Karpas-422 (cell line): ENCODE results near the gene CGNL1. TPM values are rescaled to one million over a fixed set of nuclear protein-coding genes. Genes with fewer than 3 reads are reported as not detected.
A peak's percentile ranks its signal among the peaks of the same experiment; 100 is the strongest.

Experiments used
- DNase-seq: peaks from one replicate; pipeline ENCODE4 v3.0.0-alpha.2; 2015
- H2AFZ ChIP-seq: fragments of 200-600 bp; sonication (generic); 2 replicates; pipeline ENCODE4 v1.6.1; 2014; ENCODE audit warnings: antibody characterized with exemption, low read length, mixed read lengths
- H3K27ac ChIP-seq: fragments of 200-600 bp; sonication (generic); 2 replicates; pipeline ENCODE4 v1.5.1; 2014; ENCODE audit warnings: mild to moderate bottlenecking, low read length, moderate library complexity
- H3K27me3 ChIP-seq: fragments of 200-600 bp; sonication (generic); 2 replicates; pipeline ENCODE4 v1.6.1; 2014; ENCODE audit warnings: low read length, mixed read lengths
- H3K36me3 ChIP-seq: fragments of 200-600 bp; sonication (generic); 2 replicates; pipeline ENCODE4 v1.6.1; 2014; ENCODE audit warnings: low read length, mixed read lengths; ENCODE audit not compliant: insufficient read depth
- H3K4me1 ChIP-seq: fragments of 200-600 bp; sonication (generic); 2 replicates; pipeline ENCODE4 v1.6.1; 2014; ENCODE audit warnings: mild to moderate bottlenecking, low read length, mixed read lengths
- H3K4me2 ChIP-seq: fragments of 200-600 bp; sonication (generic); 2 replicates; pipeline ENCODE4 v1.6.1; 2014; ENCODE audit warnings: low read length, low read depth, mild to moderate bottlenecking; ENCODE audit not compliant: poor library complexity, severe bottlenecking
- H3K4me3 ChIP-seq: fragments of 200-600 bp; sonication (generic); 2 replicates; pipeline ENCODE4 v1.5.1; 2014; ENCODE audit warnings: mild to moderate bottlenecking, antibody characterized with exemption, low read length, mixed read lengths
- H3K79me2 ChIP-seq: fragments of 200-600 bp; sonication (generic); 2 replicates; pipeline ENCODE4 v1.6.1; 2014; ENCODE audit warnings: mild to moderate bottlenecking, low read length, mixed read lengths
- H3K9ac ChIP-seq: fragments of 200-600 bp; sonication (generic); 2 replicates; pipeline ENCODE4 v1.6.0; 2014; ENCODE audit warnings: low read length
- H3K9me2 ChIP-seq: fragments of 200-600 bp; sonication (generic), shearing (Covaris generic); replicated peaks from 2 replicates; pipeline ENCODE4 v1.6.0; 2014; ENCODE audit warnings: mild to moderate bottlenecking, low read length, moderate library complexity; ENCODE audit not compliant: insufficient read depth
- H3K9me3 ChIP-seq: fragments of 300-700, 200-600 bp; sonication (generic); 2 replicates; pipeline ENCODE4 v1.6.1; 2014; ENCODE audit warnings: low read length, mixed read lengths
- H4K20me1 ChIP-seq: fragments of 200-600 bp; sonication (generic); 2 replicates; pipeline ENCODE4 v1.6.1; 2014; ENCODE audit warnings: mild to moderate bottlenecking, antibody characterized with exemption, low read length, low read depth; ENCODE audit not compliant: insufficient read depth
- total RNA-seq: library from RNA; depleted of rRNA; stranded (reverse); fragments of >200 nt; shearing (Covaris generic); gene quantifications from 2 replicates; pipeline ENCODE4 v1.2.3, GENCODE V29; 2014; ENCODE audit warnings: low replicate concordance

Gene CGNL1
- total RNA-seq, 1 experiment from 2014 or later = not detected

DNA sequence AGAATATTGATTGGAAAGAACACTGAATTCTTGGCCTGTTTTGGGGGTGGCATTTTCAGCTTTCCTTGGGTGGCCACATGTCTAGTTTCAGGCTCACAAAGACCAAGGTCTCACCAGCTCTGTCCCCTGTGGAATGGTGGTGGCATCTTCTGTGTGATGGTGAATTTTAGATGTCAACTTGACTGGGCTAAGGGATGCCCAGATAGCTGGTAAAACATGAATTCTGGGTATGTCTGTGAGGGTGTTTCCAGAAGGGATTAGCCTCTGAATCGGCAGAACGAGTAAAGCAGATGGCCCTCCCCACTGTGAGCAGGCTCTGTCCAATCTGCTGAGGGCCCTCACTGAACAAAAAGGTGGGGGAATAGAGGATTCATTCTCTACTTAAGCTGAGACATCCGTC, 181.0 kb downstream of the CGNL1 start:
- Histone ChIP-seq H3K9ac (no peak overlapping the region), H4K20me1 (no peaks in the 10 kb centered on the region), H3K27me3 (no peaks in the 10 kb centered on the region), H3K4me1 (no peaks in the 10 kb centered on the region), H3K27ac (no peak overlapping the region), H3K79me2 (no peaks in the 10 kb centered on the region), H3K4me2 (no peak overlapping the region), H2AFZ (no peak overlapping the region), H3K9me3 (no peaks in the 10 kb centered on the region), H3K4me3 (no peak overlapping the region), H3K9me2 (no peaks in the 10 kb centered on the region), H3K36me3 (no peaks in the 10 kb centered on the region)
- no peak for DNase-seq

DNA sequence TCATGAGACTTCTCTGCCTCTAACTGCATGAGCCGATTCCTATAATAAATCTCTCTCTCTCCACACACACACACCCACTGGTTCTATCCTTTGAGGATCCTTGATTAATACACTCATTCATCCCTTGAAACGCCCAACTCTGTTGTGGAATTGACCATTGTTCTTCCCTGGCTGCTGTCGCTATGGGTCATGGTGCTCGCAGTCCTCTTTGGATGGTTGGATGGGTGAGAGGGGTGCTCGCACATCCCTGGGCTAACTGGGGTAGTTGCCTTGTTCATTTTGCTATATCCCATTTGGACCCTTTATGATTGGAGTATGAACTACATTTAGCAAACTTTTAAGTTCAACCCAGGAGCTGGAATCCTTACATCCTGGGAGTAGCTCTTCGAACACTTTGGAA, 181.5 kb downstream of the CGNL1 start:
- Histone ChIP-seq H3K27me3 (no peaks in the 10 kb centered on the region), H3K27ac (no peak overlapping the region), H4K20me1 (no peaks in the 10 kb centered on the region), H2AFZ (no peak overlapping the region), H3K4me2 (no peak overlapping the region), H3K79me2 (no peaks in the 10 kb centered on the region), H3K4me3 (no peak overlapping the region), H3K9me2 (no peaks in the 10 kb centered on the region), H3K9ac (no peak overlapping the region), H3K4me1 (no peaks in the 10 kb centered on the region), H3K36me3 (no peaks in the 10 kb centered on the region), H3K9me3 (no peaks in the 10 kb centered on the region)
- no peak for DNase-seq

DNA sequence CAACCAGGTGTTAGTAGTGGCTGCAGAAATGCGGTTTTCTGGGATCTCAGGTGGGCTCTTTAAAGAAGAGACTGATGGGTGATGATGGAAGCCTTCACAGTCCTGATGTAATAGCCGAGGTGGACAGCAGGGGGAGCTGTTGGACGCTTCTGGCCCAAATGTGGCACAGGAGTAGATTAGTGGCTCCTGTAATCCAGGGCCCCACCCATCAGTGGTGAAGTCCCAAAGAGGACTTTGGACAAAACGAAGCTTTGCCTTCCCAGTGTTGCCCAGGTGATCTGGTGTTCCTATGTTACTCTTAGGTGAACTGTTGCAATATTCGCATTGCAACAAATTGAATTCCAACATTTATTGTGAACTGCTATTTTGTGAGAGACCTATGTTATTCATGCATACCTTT, 183.6 kb downstream of the CGNL1 start:
- DNase-seq = peak; percentile 86
- H3K36me3 ChIP-seq = no peaks in the 10 kb centered on the region
- no peak overlapping the region for H3K4me2 ChIP-seq
- no peak overlapping the region for H3K4me3 ChIP-seq
- no peaks in the 10 kb centered on the region for H3K27me3 ChIP-seq
- no peaks in the 10 kb centered on the region for H4K20me1 ChIP-seq
- no peak overlapping the region for H3K27ac ChIP-seq
- no peaks in the 10 kb centered on the region for H3K4me1 ChIP-seq
- H3K9me2 ChIP-seq = no peaks in the 10 kb centered on the region
- no peaks in the 10 kb centered on the region for H3K9me3 ChIP-seq
- H2AFZ ChIP-seq = no peak overlapping the region
- no peak overlapping the region for H3K9ac ChIP-seq
- H3K79me2 ChIP-seq = no peaks in the 10 kb centered on the region

DNA sequence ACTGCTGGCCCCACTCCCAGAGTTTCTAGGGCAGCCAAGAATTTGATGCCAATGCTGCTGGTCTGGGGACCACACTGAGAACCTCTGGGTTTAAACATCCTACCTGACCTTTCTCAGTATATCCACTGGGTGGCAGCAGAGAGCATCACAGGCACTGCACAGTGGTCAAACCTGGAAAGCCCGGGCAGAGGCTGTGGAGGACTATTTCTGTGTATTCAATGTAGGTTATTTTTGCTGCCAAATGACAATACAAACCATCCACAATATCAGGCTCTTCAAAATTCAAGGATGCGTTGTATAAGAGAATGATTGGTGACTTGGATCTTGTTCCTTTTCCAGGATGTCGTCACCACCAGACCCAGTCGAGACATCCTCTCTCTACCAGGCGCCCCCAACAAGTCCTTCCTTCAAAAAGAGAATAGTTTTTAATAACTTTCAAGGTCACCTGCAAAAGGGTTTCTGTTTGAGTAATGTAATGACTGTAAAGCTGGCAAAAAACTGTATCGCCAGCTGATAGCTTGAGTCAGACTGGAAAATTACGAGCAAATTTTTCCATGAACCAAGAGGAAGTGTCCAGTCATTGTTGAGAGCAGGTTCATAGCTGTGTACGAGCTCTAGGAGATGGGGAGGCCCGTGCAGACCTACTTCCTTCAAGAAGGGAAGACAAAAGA, 184.9 kb downstream of the CGNL1 start:
- Histone ChIP-seq H3K4me3 (no peak overlapping the region), H3K4me1 (no peaks in the 10 kb centered on the region), H3K9ac (no peak overlapping the region), H3K9me3 (no peaks in the 10 kb centered on the region), H4K20me1 (no peaks in the 10 kb centered on the region), H3K79me2 (no peaks in the 10 kb centered on the region), H3K27me3 (no peaks in the 10 kb centered on the region), H3K27ac (no peak overlapping the region), H3K4me2 (no peak overlapping the region), H3K36me3 (no peaks in the 10 kb centered on the region), H2AFZ (no peak overlapping the region), H3K9me2 (no peaks in the 10 kb centered on the region)
- DNase-seq = peak; percentile 81

DNA sequence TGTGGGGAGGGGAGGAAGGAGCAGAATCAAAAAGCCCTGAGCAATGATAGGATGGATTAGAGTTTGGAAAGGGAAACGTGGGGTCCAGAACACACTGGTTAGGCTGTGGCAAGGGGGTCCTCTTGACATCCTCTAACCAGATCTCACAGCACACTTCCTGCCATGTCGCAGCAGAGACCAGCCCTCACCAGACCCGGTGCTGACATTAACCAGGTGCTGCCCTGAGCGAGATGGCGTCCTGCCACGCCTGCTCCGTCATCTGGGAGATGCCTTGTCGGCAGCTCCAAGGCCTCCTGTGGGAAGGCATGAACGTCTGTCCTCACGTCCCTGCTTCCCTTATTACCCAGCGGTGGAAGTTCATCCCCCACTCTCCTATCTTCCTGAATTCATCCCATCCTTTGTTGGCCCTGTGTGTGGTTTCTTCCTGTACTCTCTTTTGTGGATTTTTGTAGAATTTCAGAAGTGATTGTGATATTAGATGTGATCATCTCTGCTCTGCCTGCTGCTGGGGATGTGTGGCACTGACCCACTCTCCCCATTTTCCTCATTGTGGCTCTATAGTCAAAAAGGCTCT, 186.0 kb downstream of the CGNL1 start:
- H3K9ac ChIP-seq = no peak overlapping the region
- no peaks in the 10 kb centered on the region for H3K36me3 ChIP-seq
- DNase-seq = no peak
- H3K4me3 ChIP-seq = no peak overlapping the region
- H3K9me3 ChIP-seq = no peaks in the 10 kb centered on the region
- no peak overlapping the region for H3K27ac ChIP-seq
- H3K4me1 ChIP-seq = no peaks in the 10 kb centered on the region
- no peaks in the 10 kb centered on the region for H3K9me2 ChIP-seq
- H3K27me3 ChIP-seq = no peaks in the 10 kb centered on the region
- no peak overlapping the region for H2AFZ ChIP-seq
- H4K20me1 ChIP-seq = no peaks in the 10 kb centered on the region
- H3K79me2 ChIP-seq = no peaks in the 10 kb centered on the region
- H3K4me2 ChIP-seq = no peak overlapping the region

DNA sequence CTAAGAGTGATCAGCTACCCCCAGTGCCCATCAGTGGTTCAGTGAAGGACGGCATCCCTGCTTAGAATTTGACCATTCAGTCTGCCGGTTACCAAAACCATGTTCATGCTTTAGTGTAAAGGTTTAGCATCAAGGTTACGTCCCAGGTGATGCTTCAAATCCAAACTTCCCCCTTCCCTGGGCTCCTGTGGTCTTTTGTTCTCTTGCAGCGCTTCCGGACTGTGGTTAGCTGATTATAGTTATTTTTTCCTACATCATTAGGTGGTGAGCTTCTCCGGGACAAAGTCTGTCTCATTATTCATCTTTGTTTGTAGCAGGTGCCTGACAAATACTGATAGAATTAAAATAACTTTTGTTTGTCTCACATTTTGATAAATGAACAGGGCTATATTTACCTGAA, 187.1 kb downstream of the CGNL1 start:
- Histone ChIP-seq H3K4me3 (no peak overlapping the region), H2AFZ (no peak overlapping the region), H4K20me1 (no peaks in the 10 kb centered on the region), H3K9me3 (no peaks in the 10 kb centered on the region), H3K9ac (no peak overlapping the region), H3K27me3 (no peaks in the 10 kb centered on the region), H3K79me2 (no peaks in the 10 kb centered on the region), H3K27ac (no peak overlapping the region), H3K9me2 (no peaks in the 10 kb centered on the region), H3K4me2 (no peak overlapping the region), H3K4me1 (no peaks in the 10 kb centered on the region), H3K36me3 (no peaks in the 10 kb centered on the region)
- DNase-seq = no peak

DNA sequence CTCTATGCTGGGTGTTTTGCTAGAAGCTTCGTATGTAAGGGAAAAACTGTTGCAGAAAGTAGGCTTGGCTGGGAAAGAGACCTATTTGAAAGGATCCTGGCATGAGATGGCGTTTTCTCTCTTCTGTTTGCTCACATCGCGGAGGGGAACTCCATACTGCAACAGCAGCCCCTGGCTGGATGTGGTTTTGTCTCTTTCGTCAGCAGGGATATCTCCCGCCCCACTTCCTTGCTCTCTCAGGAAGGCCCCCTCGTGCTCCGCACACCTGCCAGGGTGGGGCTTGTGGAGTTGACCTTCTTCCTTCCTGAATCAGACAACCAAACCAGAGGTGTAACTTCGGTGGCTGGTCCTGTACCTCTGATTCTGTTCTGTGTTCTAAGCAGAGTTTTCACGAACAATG, 189.0 kb downstream of the CGNL1 start:
- H3K4me3 ChIP-seq = no peak overlapping the region
- H3K9me2 ChIP-seq = no peaks in the 10 kb centered on the region
- H3K9ac ChIP-seq = no peak overlapping the region
- no peaks in the 10 kb centered on the region for H3K27me3 ChIP-seq
- DNase-seq = no peak
- H3K4me1 ChIP-seq = no peaks in the 10 kb centered on the region
- no peaks in the 10 kb centered on the region for H3K79me2 ChIP-seq
- H3K27ac ChIP-seq = no peak overlapping the region
- H3K36me3 ChIP-seq = no peaks in the 10 kb centered on the region
- no peak overlapping the region for H2AFZ ChIP-seq
- no peaks in the 10 kb centered on the region for H4K20me1 ChIP-seq
- no peaks in the 10 kb centered on the region for H3K9me3 ChIP-seq
- no peak overlapping the region for H3K4me2 ChIP-seq

DNA sequence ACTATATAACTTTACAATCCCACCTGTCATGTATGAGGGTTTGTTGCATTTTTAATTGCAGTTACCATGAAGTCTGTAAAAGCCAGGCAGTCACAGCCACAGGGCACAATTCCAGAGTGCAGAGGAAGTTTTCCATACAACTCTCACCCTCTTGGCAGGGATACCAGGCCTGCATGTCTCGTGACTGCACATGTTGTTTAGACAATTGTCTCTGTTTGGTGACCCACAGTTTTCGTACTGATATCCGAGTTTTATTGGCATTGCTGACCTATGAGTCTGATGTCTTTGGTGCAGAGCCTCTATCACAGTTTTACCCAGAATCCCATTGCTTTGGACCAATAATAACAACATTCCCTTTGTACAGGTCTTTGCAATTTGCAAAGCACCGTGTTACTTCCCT, 190.5 kb downstream of the CGNL1 start:
- H3K9me3 ChIP-seq = no peaks in the 10 kb centered on the region
- no peaks in the 10 kb centered on the region for H4K20me1 ChIP-seq
- no peaks in the 10 kb centered on the region for H3K9me2 ChIP-seq
- no peak overlapping the region for H3K27ac ChIP-seq
- no peaks in the 10 kb centered on the region for H3K27me3 ChIP-seq
- H3K9ac ChIP-seq = no peak overlapping the region
- no peaks in the 10 kb centered on the region for H3K36me3 ChIP-seq
- H3K4me1 ChIP-seq = no peaks in the 10 kb centered on the region
- H3K4me3 ChIP-seq = no peak overlapping the region
- H2AFZ ChIP-seq = no peak overlapping the region
- no peaks in the 10 kb centered on the region for H3K79me2 ChIP-seq
- no peak for DNase-seq
- H3K4me2 ChIP-seq = no peak overlapping the region
